PFSK-1 (cell line): ENCODE data around the gene TSPAN32.

Experiments used
- FOXP2 ChIP-seq: optimal IDR thresholded peaks from 2 replicates; pipeline ENCODE3; 2011; ENCODE audit warnings: borderline replicate concordance, control low read depth, inconsistent platforms; ENCODE audit not compliant: insufficient read depth; ENCODE audit errors: extremely low read length, extremely low read depth
- POLR2AphosphoS5 ChIP-seq: IDR thresholded peaks from 2 replicates; pipeline ENCODE4 v1.6.1; 2012; ENCODE audit warnings: low read depth, mild to moderate bottlenecking, control low read depth, low read length, moderate library complexity
- SIN3A ChIP-seq: IDR thresholded peaks from 2 replicates; pipeline ENCODE4 v1.6.1; 2012; ENCODE audit warnings: mild to moderate bottlenecking, low read length, moderate library complexity, borderline replicate concordance; ENCODE audit not compliant: insufficient read depth
- TAF1 ChIP-seq: IDR thresholded peaks from 2 replicates; pipeline ENCODE4 v1.6.1; 2012; ENCODE audit warnings: low read length, control low read depth, borderline replicate concordance; ENCODE audit not compliant: insufficient read depth
- TF ChIP-seq, protein P1 (sequence below), 2 experiments: IDR thresholded peaks; 2 replicates each; pipeline versions ENCODE4 v1.6.1 to v1.8.0; 2011 to 2012; ENCODE audit warnings: low read depth in 2 of 2, low read length in 2 of 2, control low read depth in 1 of 2, inconsistent platforms in 1 of 2, mild to moderate bottlenecking in 1 of 2, moderate library complexity in 1 of 2; ENCODE audit not compliant: insufficient read depth in 1 of 2

Gene TSPAN32

DNA sequence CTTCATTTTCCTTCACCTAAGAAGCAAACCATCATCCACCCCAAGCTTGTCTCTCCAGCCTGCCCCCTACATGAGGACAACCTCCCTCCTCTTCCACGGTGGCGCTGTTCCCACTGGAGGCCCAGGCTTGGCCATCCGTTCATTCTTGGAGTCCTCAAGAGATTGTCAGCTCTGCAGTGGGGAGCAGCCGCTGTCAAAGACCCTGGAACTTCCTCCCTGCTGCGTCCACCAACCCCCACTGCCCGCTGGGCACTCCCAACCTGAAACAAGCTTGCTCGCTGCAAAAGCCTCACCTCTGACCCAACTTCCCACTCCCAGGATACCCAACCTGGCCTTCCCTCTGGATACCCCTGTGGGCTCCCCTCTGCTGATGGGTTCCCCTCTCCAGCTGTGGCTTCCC lies 64.9 kb downstream of the TSPAN32 start:
- TF ChIP-seq POLR2AphosphoS5 (no peak), SIN3A (no peak), FOXP2 (no peak), TAF1 (no peak)
- TF ChIP-seq, protein P1, sequence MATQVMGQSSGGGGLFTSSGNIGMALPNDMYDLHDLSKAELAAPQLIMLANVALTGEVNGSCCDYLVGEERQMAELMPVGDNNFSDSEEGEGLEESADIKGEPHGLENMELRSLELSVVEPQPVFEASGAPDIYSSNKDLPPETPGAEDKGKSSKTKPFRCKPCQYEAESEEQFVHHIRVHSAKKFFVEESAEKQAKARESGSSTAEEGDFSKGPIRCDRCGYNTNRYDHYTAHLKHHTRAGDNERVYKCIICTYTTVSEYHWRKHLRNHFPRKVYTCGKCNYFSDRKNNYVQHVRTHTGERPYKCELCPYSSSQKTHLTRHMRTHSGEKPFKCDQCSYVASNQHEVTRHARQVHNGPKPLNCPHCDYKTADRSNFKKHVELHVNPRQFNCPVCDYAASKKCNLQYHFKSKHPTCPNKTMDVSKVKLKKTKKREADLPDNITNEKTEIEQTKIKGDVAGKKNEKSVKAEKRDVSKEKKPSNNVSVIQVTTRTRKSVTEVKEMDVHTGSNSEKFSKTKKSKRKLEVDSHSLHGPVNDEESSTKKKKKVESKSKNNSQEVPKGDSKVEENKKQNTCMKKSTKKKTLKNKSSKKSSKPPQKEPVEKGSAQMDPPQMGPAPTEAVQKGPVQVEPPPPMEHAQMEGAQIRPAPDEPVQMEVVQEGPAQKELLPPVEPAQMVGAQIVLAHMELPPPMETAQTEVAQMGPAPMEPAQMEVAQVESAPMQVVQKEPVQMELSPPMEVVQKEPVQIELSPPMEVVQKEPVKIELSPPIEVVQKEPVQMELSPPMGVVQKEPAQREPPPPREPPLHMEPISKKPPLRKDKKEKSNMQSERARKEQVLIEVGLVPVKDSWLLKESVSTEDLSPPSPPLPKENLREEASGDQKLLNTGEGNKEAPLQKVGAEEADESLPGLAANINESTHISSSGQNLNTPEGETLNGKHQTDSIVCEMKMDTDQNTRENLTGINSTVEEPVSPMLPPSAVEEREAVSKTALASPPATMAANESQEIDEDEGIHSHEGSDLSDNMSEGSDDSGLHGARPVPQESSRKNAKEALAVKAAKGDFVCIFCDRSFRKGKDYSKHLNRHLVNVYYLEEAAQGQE (IDR thresholded peaks at IDR 0.05; ENCODE audit: insufficient read depth in 1 of 2, low read depth in 2 of 2, low read length in 2 of 2) = no peak

DNA sequence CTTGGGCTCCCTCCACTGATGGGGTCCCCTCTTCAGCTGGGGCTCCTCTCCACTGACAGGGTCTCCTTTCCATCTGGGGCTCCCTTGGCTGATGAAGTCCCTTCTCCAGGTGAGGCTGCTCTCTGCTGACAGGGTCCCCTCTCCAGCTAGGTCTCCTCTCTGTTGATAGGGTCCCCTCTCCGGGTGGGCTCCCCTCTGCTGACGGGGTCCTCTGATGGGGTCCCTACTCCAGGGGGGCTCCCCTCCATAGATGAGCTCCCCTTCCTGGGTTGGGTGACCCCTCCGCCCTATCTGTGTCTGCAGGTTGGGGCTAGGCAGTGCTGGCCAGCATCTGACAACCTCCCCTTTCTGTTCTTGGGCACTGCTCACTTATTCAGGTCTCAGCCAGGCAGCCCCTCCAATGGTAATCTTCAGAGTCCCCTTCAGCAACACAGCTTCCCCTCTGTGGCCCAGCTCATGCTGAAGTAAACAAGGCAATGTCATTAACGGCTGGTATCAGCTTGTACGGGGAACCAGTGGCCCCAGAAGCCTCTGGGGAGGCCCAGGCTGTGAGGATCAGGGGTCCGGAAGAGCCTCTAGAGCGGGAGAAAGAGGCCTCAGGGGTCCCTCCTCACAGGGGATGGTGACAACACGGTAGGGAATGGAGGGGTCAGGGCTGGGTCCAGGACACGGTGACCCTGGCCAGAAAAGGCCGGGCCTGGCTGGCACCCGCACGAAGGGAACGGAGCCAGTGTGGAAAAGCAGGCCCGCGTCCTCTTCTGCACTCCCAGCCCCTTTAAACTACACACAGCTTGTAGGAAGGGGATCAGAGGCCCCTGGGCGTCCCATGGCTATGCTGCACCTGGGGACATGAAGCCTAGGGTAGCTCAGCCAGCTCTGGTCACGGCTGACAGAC lies 65.7 kb downstream of the TSPAN32 start:
- TF ChIP-seq FOXP2 (no peak), TAF1 (no peak), POLR2AphosphoS5 (no peak), SIN3A (no peak)
- TF ChIP-seq, protein P1 (IDR thresholded peaks at IDR 0.05; ENCODE audit: insufficient read depth in 1 of 2, low read depth in 2 of 2, low read length in 2 of 2) = no peak
